Mammary epithelial cell (primary cell): ENCODE measurements around the gene TIMP1.

ENCODE experiments used
- EZH2 ChIP-seq: IDR thresholded peaks from 2 replicates; pipeline ENCODE4 v1.6.1; 2012; ENCODE audit warnings: low read length, inconsistent platforms, borderline replicate concordance
- TF ChIP-seq, protein P1 (sequence below), 2 donors: IDR thresholded peaks in 1 of 2; conservative IDR thresholded peaks in 1 of 2; 2 replicates each; pipeline ENCODE4 v1.5.1; 2011 to 2012; ENCODE audit warnings: inconsistent platforms in 2 of 2, low read length in 2 of 2, mild to moderate bottlenecking in 2 of 2, control low read depth in 1 of 2, low read depth in 1 of 2; ENCODE audit not compliant: insufficient read depth in 1 of 2; ENCODE audit errors: extremely low read depth in 1 of 2

DNA sequence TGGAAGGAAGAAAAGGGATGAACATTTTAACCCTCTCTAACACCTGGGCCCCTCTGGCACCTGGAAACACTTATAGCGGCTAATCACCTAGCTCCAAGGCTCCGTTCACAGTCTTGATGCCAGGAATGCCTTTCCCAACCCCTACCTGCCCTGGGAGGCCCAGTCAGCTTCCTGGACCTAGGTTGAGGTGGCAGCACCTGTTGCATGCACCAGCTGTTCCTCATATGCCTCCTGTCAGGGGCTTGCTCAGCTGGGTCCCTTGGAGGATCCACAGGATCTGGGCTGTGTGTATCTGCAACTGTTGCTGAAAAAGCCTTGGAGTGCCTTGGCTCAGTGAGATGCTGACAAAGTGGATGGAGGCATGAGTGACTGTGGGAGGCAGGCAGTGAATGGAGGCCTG, 43.1 kb downstream of the TIMP1 start:
- TF ChIP-seq, protein P1, sequence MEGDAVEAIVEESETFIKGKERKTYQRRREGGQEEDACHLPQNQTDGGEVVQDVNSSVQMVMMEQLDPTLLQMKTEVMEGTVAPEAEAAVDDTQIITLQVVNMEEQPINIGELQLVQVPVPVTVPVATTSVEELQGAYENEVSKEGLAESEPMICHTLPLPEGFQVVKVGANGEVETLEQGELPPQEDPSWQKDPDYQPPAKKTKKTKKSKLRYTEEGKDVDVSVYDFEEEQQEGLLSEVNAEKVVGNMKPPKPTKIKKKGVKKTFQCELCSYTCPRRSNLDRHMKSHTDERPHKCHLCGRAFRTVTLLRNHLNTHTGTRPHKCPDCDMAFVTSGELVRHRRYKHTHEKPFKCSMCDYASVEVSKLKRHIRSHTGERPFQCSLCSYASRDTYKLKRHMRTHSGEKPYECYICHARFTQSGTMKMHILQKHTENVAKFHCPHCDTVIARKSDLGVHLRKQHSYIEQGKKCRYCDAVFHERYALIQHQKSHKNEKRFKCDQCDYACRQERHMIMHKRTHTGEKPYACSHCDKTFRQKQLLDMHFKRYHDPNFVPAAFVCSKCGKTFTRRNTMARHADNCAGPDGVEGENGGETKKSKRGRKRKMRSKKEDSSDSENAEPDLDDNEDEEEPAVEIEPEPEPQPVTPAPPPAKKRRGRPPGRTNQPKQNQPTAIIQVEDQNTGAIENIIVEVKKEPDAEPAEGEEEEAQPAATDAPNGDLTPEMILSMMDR (conservative IDR thresholded peaks at IDR 0.05 in 1 of 2, IDR thresholded peaks at IDR 0.05 in 1 of 2; ENCODE audit: extremely low read depth in 1 of 2, insufficient read depth in 1 of 2, low read depth in 1 of 2, low read length in 2 of 2) = no peak
- TF ChIP-seq EZH2 = no peak
